HEK293 (cell line): Measurements from ENCODE around the gene TEX19.

ENCODE experiments used
- CTCF ChIA-PET: fragments of 350-600 bp; formaldehyde crosslinking; extraction: SDS; loops from one replicate; lab custom pipeline; 2021; ENCODE audit warnings: antibody characterized with exemption; lab: Yijun Ruan, JAX
- POLR2A ChIA-PET: fragments of 300-600 bp; formaldehyde crosslinking; extraction: SDS; loops from one replicate; lab custom pipeline; 2020; ENCODE audit warnings: antibody characterized with exemption, inconsistent platforms; lab: Yijun Ruan, JAX
- H3K27ac ChIP-seq: fragments of 200-500 bp; sonication (Bioruptor generic); 2 replicates; pipeline ENCODE4 v1.5.1; 2014; ENCODE audit warnings: low read depth, low read length, control low read depth, inconsistent platforms; ENCODE audit errors: extremely low read depth
- H3K36me3 ChIP-seq, 2 experiments: fragments of 200-500 bp in 1 of 2; sonication (Bioruptor generic) in 1 of 2; 1 replicate in 1 of 2; 2 replicates in 1 of 2; pipeline ENCODE4 v1.5.1; 2014 to 2017; ENCODE audit warnings: inconsistent platforms in 2 of 2, low read length in 2 of 2; ENCODE audit not compliant: control insufficient read depth in 2 of 2, insufficient read depth in 1 of 2
- H3K4me1 ChIP-seq: fragments of 200-500 bp; sonication (Bioruptor generic); 2 replicates; pipeline ENCODE4 v1.5.1; 2014; ENCODE audit warnings: mild to moderate bottlenecking, low read length, inconsistent platforms; ENCODE audit not compliant: control insufficient read depth, insufficient read depth
- H3K4me3 ChIP-seq: 2 replicates; pipeline ENCODE4 v1.5.1; 2011; ENCODE audit warnings: low read depth, mild to moderate bottlenecking, control low read depth, low read length, moderate library complexity
- H3K9me3 ChIP-seq: fragments of 200-500 bp; sonication (Bioruptor generic); 2 replicates; pipeline ENCODE4 v1.5.1; 2014; ENCODE audit warnings: low read depth, low read length, inconsistent platforms; ENCODE audit not compliant: control insufficient read depth, insufficient read depth
- BCL6B ChIP-seq: fragments of 450-650 bp; formaldehyde crosslinking; IDR thresholded peaks from 2 replicates; pipeline ENCODE4 v1.5.1; 2017; ENCODE audit warnings: missing biosample characterization, missing genetic modification characterization
- GLIS1 ChIP-seq: fragments of 450-650 bp; formaldehyde crosslinking; IDR thresholded peaks from 2 replicates; pipeline ENCODE4 v1.5.1; 2016; ENCODE audit warnings: missing biosample characterization, missing genetic modification characterization
- GLIS2 ChIP-seq: fragments of 450-650 bp; formaldehyde crosslinking; IDR thresholded peaks from 2 replicates; pipeline ENCODE4 v1.5.1; 2016; ENCODE audit warnings: missing biosample characterization, missing genetic modification characterization
- HOXA7 ChIP-seq: sonication (generic); formaldehyde crosslinking; IDR thresholded peaks from 2 replicates; pipeline ENCODE4 v1.8.1; 2022; ENCODE audit warnings: missing genetic modification reagents, borderline replicate concordance
- OVOL3 ChIP-seq: fragments of 450-650 bp; formaldehyde crosslinking; IDR thresholded peaks from 2 replicates; pipeline ENCODE4 v1.5.1; 2016; ENCODE audit warnings: missing biosample characterization, missing genetic modification characterization
- SETDB1 ChIP-seq: IDR thresholded peaks from one replicate; pipeline ENCODE4 v1.6.1; 2017; ENCODE audit warnings: mild to moderate bottlenecking, low read length, moderate library complexity, mixed read lengths; ENCODE audit not compliant: insufficient read length
- WT1 ChIP-seq: fragments of 450-650 bp; formaldehyde crosslinking; IDR thresholded peaks from 2 replicates; pipeline ENCODE4 v1.5.1; 2016; ENCODE audit warnings: missing biosample characterization, missing genetic modification characterization
- ZIC2 ChIP-seq: fragments of 450-650 bp; formaldehyde crosslinking; IDR thresholded peaks from 2 replicates; pipeline ENCODE4 v1.5.1; 2016; ENCODE audit warnings: missing biosample characterization, missing genetic modification characterization
- ZNF10 ChIP-seq: fragments of 450-650 bp; formaldehyde crosslinking; IDR thresholded peaks from 2 replicates; pipeline ENCODE4 v1.5.1; 2017; ENCODE audit warnings: missing biosample characterization, missing genetic modification characterization
- ZNF140 ChIP-seq: fragments of 450-650 bp; formaldehyde crosslinking; IDR thresholded peaks from 2 replicates; pipeline ENCODE4 v1.5.1; 2016; ENCODE audit warnings: missing biosample characterization, missing genetic modification characterization
- ZNF23 ChIP-seq: fragments of 450-650 bp; formaldehyde crosslinking; IDR thresholded peaks from 2 replicates; pipeline ENCODE4 v1.5.1; 2016; ENCODE audit warnings: missing biosample characterization, missing genetic modification characterization, borderline replicate concordance
- ZNF530 ChIP-seq: fragments of 450-650 bp; formaldehyde crosslinking; IDR thresholded peaks from 2 replicates; pipeline ENCODE4 v1.5.1; 2016; ENCODE audit warnings: low read depth, missing biosample characterization, missing genetic modification characterization
- ZNF555 ChIP-seq: fragments of 450-650 bp; formaldehyde crosslinking; conservative IDR thresholded peaks from 2 replicates; pipeline ENCODE4 v1.5.1; 2017; ENCODE audit warnings: missing biosample characterization, mild to moderate bottlenecking, missing genetic modification characterization, inconsistent platforms
- ZNF558 ChIP-seq: fragments of 450-650 bp; formaldehyde crosslinking; IDR thresholded peaks from 2 replicates; pipeline ENCODE4 v1.5.1; 2016; ENCODE audit warnings: missing biosample characterization, missing genetic modification characterization
- ZNF776 ChIP-seq: fragments of 450-650 bp; formaldehyde crosslinking; IDR thresholded peaks from 2 replicates; pipeline ENCODE4 v1.5.0; 2017; ENCODE audit warnings: missing biosample characterization, missing genetic modification characterization, borderline replicate concordance
- ZNF792 ChIP-seq: fragments of 450-650 bp; formaldehyde crosslinking; IDR thresholded peaks from 2 replicates; pipeline ENCODE4 v1.5.1; 2016; ENCODE audit warnings: missing biosample characterization, missing genetic modification characterization
- TF ChIP-seq, protein P1 (sequence below): fragments of 450-650 bp; formaldehyde crosslinking; IDR thresholded peaks from 2 replicates; pipeline ENCODE4 v1.5.1; 2017; ENCODE audit warnings: missing biosample characterization, missing genetic modification characterization

The TEX19 gene

GRCh38 chr17:82348434-82348833 lies 10.6 kb upstream of the TEX19 start:
- TF ChIP-seq GLIS1 (tag by site-specific recombination) (peak; percentile 99), BCL6B (no peak), ZIC2 (tag by site-specific recombination) (0 out of 2 replicates have a peak, but pooled peaks have one; percentile 25), GLIS2 (tag by site-specific recombination) (peak; percentile 66)
- Histone ChIP-seq H3K36me3 (no peaks in the 10 kb centered on the region), H3K4me3 (no peak overlapping the region), H3K4me1 (no peaks in the 10 kb centered on the region), H3K9me3 (no peaks in the 10 kb centered on the region), H3K27ac (no peak overlapping the region)
- ChIA-PET CTCF (interaction anchor here (0.6 to 1.3 kb wide), 3 partner anchors 27 to 371 kb away, joined by 3 read pairs; no protein-coding TSS in a partner anchor), POLR2A (no interaction called here)

DNA sequence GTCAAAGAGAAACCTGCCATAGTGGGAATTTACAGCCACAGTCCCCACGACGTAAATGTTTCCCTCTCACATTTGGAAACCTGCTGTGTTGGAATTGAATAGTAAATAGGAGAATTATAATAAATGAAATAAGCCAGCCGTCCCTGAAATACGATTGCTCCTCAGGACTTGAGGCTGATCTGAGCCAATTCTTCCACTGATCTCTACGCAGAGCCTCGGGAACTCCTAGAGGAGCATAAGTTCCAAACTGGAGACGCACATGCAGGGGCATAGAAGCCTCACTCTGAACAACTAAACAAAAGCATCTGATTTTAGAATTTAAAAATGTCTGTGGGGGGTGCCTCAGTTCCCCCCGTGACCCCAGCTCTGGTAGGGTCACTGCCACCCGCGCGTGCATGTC lies 10.2 kb upstream of the TEX19 start:
- Histone ChIP-seq H3K9me3 (no peaks in the 10 kb centered on the region), H3K4me3 (no peak overlapping the region), H3K27ac (no peak overlapping the region), H3K4me1 (no peaks in the 10 kb centered on the region), H3K36me3 (no peaks in the 10 kb centered on the region)
- ChIA-PET POLR2A (no interaction called here), CTCF (interaction anchor here (1.3 kb wide), 1 partner anchor 112 kb away, joined by 3 read pairs; no protein-coding TSS in a partner anchor)
- TF ChIP-seq ZNF10 (no peak), ZNF530 (tag by site-specific recombination) (no peak), ZNF776 (tag by site-specific recombination) (no peak), WT1 (no peak)

DNA sequence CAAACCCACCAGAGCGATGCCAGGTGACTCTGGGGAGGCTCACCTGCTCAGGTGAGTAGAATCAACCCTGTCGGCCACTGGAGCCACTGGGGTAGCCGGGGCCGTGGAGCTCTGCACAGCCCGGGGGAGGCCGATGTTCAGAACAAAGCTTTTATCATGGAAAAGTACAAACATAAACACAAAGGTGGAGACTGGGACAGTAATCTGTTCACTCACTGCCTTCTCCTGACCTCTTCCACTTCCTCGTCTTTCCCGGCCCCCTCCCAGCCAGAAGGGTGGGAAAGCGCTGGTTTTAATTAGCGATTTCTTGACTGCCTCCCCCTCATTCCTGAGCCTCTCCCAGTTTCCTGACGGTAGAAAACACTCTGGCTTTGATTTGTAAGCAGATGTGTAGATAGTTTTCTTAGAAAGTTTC lies 9.8 kb upstream of the TEX19 start:
- H3K4me1 ChIP-seq = no peaks in the 10 kb centered on the region
- H3K27ac ChIP-seq = no peak overlapping the region
- TF ChIP-seq SETDB1 (no peak), ZNF23 (tag by site-specific recombination) (no peak), ZNF792 (tag by site-specific recombination) (no peak), OVOL3 (tag by site-specific recombination) (no peak), ZNF140 (tag by site-specific recombination) (no peak), HOXA7 (no peak), ZNF558 (no peak), ZNF555 (no peak)
- TF ChIP-seq, protein P1, sequence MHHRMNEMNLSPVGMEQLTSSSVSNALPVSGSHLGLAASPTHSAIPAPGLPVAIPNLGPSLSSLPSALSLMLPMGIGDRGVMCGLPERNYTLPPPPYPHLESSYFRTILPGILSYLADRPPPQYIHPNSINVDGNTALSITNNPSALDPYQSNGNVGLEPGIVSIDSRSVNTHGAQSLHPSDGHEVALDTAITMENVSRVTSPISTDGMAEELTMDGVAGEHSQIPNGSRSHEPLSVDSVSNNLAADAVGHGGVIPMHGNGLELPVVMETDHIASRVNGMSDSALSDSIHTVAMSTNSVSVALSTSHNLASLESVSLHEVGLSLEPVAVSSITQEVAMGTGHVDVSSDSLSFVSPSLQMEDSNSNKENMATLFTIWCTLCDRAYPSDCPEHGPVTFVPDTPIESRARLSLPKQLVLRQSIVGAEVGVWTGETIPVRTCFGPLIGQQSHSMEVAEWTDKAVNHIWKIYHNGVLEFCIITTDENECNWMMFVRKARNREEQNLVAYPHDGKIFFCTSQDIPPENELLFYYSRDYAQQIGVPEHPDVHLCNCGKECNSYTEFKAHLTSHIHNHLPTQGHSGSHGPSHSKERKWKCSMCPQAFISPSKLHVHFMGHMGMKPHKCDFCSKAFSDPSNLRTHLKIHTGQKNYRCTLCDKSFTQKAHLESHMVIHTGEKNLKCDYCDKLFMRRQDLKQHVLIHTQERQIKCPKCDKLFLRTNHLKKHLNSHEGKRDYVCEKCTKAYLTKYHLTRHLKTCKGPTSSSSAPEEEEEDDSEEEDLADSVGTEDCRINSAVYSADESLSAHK (tag by site-specific recombination) = no peak
- H3K9me3 ChIP-seq = no peaks in the 10 kb centered on the region
- POLR2A ChIA-PET = no interaction called here
- H3K4me3 ChIP-seq = no peak overlapping the region
- no peaks in the 10 kb centered on the region for H3K36me3 ChIP-seq
- CTCF ChIA-PET = interaction anchor here (0.6 to 2.4 kb wide), 13 partner anchors 9 to 431 kb away, joined by 3 to 10 read pairs (median 4); no protein-coding TSS in a partner anchor
